Spleen (tissue), 11 donors: ENCODE data around the gene C19orf25. TPM values are rescaled to one million over a fixed set of nuclear protein-coding genes. Genes with fewer than 3 reads are reported as not detected.

Source experiments
- DNase-seq: peaks from one replicate; pipeline ENCODE4 v3.0.0-alpha.2; 2020
- H3K27ac ChIP-seq, 8 donors: fragments of 200-600 bp; sonication (generic) in 7 of 8; 1 replicate in 4 of 8; 2 replicates in 4 of 8; pipeline versions ENCODE4 v1.5.0 to v1.8.0; 2016 to 2021; ENCODE audit warnings: inconsistent platforms in 4 of 8, mild to moderate bottlenecking in 4 of 8, moderate library complexity in 1 of 8
- H3K27me3 ChIP-seq, 7 donors: fragments of 200-600 bp; sonication (generic) in 6 of 7; replicated peaks in 1 of 7; 1 replicate in 4 of 7; 2 replicates in 3 of 7; pipeline versions ENCODE4 v1.5.0 to v1.8.0; 2016 to 2021; ENCODE audit warnings: inconsistent platforms in 3 of 7, mild to moderate bottlenecking in 1 of 7
- H3K36me3 ChIP-seq, 6 donors: fragments of 200-600 bp; sonication (generic) in 5 of 6; 1 replicate in 4 of 6; 2 replicates in 2 of 6; pipeline versions ENCODE4 v1.5.0 to v1.8.0; 2016 to 2021; ENCODE audit warnings: inconsistent platforms in 2 of 6
- H3K4me1 ChIP-seq, 6 donors: fragments of 200-600 bp; sonication (generic) in 5 of 6; 1 replicate in 3 of 6; 2 replicates in 3 of 6; pipeline versions ENCODE4 v1.5.0 to v1.8.0; 2016 to 2021; ENCODE audit warnings: inconsistent platforms in 3 of 6
- H3K4me3 ChIP-seq, 8 donors: fragments of 200-600 bp; sonication (generic) in 7 of 8; 1 replicate in 4 of 8; 2 replicates in 4 of 8; pipeline versions ENCODE4 v1.5.0 to v1.8.0; 2016 to 2021; ENCODE audit warnings: inconsistent platforms in 4 of 8, mild to moderate bottlenecking in 4 of 8, moderate library complexity in 2 of 8
- H3K9me3 ChIP-seq, 8 donors: fragments of 200-600 bp; sonication (generic) in 7 of 8; 1 replicate in 4 of 8; 2 replicates in 4 of 8; pipeline versions ENCODE4 v1.5.0 to v1.8.0; 2016 to 2021; ENCODE audit warnings: inconsistent platforms in 4 of 8
- POLR2A ChIP-seq, 3 donors: fragments of 450-650 bp; IDR thresholded peaks; one replicate each; pipeline ENCODE4 v1.5.1; 2017; ENCODE audit warnings: antibody characterized with exemption in 3 of 3, mild to moderate bottlenecking in 1 of 3
- POLR2AphosphoS5 ChIP-seq, 3 donors: sonication (generic); formaldehyde crosslinking; IDR thresholded peaks; one replicate each; pipeline ENCODE4 v1.5.1; 2017; ENCODE audit warnings: antibody characterized with exemption in 3 of 3
- WGBS, 5 donors: extraction: QIAGEN DNeasy Blood & Tissue Kit in 3 of 5; methylation state at CpG; one replicate each; pipeline versions ENCODE4 v1.1.5 to v1.1.7; 2013 to 2018; 5-methylcytosine and 5-hydroxymethylcytosine counted together
- intact Hi-C: fragments of 100-400 bp; cut with DNase I; formaldehyde crosslinking; loops from one replicate; pipeline ENCODE4 v1.15.0; 2023; ENCODE audit warnings: low total_unique reads
- polyA plus RNA-seq, 3 donors: library from polyadenylated mRNA; stranded (reverse); fragments of 200-250 nt; gene quantifications; one replicate each; pipeline ENCODE4 v1.2.1, GENCODE V29; 2013
- total RNA-seq, 7 donors: library from RNA; depleted of rRNA in 3 of 7; stranded (reverse); fragments of >200 nt in 3 of 7; fragmentation: NEBNext Ultra II Directional in 4 of 7; extraction: Animal tissue kit (Norgen Biotek cat#: 25700) in 4 of 7; gene quantifications; one replicate each; pipeline versions ENCODE4 v1.1.0 to v1.2.1, GENCODE V29; 2016 to 2021
- TF ChIP-seq, protein P1 (sequence below), 11 experiments: fragments of 200-600 bp in 7 of 11; fragments of 450-650 bp in 4 of 11; sonication (generic) in 4 of 11; IDR thresholded peaks in 8 of 11; conservative IDR thresholded peaks in 3 of 11; 1 replicate in 7 of 11; 2 replicates in 4 of 11; pipeline versions ENCODE4 v1.4.0 to v1.8.0; 2016 to 2021; ENCODE audit warnings: antibody characterized with exemption in 11 of 11, inconsistent platforms in 4 of 11, mild to moderate bottlenecking in 1 of 11
- donor health status: healthy with polysubstance abuse.
- donor health status: DM: no; HTN: no; CAD: no; lungs with moderate emphysema.
- donor health status: DM: no; HTN: no; CAD: no.
- donor health status: Bipolar disorder and iron deficiency.
- donor health status: healthy.
- donor health status: DM: no; HTN: no; CAD: no.
- donor health status: DM: yes; HTN: yes; CAD: no.

Gene C19orf25
- total and polyA plus RNA-seq, 10 donors: 24.7 to 56.6 (median 39.5) TPM

DNA sequence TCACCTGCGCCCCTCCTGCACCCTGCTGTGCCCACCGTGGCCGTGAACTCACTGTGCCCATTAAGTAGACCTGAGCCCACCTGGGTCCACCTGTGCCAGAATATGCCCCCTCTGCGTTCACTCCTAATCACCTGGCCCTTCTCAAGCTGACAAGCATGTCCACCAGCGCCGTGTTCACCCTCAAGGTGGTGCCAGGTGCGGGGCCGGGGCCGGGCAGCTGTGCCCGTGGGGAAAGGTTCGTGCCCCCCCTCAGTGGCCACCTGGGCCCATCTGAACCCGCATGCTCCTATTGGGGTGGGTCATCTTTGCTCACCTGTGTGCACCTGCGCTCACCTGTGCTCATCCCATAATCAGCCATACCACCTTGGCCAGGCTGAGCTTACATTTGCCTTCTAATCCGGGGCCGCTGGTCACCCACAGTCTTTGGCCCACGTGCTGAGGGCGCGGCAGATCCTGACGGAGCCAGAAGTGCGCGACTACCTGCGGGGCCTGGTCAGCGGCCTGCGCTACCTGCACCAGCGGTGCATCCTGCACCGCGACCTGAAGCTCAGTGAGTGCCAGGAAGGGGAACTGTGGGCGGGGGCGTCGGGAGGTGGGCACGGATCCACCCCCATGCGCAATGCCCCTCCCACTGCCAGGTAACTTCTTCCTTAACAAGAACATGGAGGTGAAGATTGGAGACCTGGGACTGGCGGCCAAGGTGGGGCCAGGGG is 47.2 kb upstream of the C19orf25 start:
- no peak overlapping the region for H3K4me3 ChIP-seq
- intact Hi-C loops: no loop called here
- peaks cover 0 to 11% (median 3%) of the 10 kb centered on the region in 6 donors for H3K4me1 ChIP-seq
- TF ChIP-seq POLR2AphosphoS5 (IDR thresholded peaks at IDR 0.05): no peak
- TF ChIP-seq, protein P1, sequence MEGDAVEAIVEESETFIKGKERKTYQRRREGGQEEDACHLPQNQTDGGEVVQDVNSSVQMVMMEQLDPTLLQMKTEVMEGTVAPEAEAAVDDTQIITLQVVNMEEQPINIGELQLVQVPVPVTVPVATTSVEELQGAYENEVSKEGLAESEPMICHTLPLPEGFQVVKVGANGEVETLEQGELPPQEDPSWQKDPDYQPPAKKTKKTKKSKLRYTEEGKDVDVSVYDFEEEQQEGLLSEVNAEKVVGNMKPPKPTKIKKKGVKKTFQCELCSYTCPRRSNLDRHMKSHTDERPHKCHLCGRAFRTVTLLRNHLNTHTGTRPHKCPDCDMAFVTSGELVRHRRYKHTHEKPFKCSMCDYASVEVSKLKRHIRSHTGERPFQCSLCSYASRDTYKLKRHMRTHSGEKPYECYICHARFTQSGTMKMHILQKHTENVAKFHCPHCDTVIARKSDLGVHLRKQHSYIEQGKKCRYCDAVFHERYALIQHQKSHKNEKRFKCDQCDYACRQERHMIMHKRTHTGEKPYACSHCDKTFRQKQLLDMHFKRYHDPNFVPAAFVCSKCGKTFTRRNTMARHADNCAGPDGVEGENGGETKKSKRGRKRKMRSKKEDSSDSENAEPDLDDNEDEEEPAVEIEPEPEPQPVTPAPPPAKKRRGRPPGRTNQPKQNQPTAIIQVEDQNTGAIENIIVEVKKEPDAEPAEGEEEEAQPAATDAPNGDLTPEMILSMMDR (IDR thresholded peaks at IDR 0.05 in 8 of 11, conservative IDR thresholded peaks at IDR 0.05 in 3 of 11): no peak
- no peak for TF ChIP-seq POLR2A (IDR thresholded peaks at IDR 0.05)
- no peaks in the 10 kb centered on the region for H3K36me3 ChIP-seq
- no peaks in the 10 kb centered on the region for H3K9me3 ChIP-seq
- DNase-seq: no peak
- 79 to 83% (median 81%) methylated on average over 17 to 33 of the region's 33 CpGs for WGBS, 5 donors
- H3K27ac ChIP-seq: no peak overlapping the region
- H3K27me3 ChIP-seq: peaks cover 0 to 99% (median 64%) of the 10 kb centered on the region in 7 donors

DNA sequence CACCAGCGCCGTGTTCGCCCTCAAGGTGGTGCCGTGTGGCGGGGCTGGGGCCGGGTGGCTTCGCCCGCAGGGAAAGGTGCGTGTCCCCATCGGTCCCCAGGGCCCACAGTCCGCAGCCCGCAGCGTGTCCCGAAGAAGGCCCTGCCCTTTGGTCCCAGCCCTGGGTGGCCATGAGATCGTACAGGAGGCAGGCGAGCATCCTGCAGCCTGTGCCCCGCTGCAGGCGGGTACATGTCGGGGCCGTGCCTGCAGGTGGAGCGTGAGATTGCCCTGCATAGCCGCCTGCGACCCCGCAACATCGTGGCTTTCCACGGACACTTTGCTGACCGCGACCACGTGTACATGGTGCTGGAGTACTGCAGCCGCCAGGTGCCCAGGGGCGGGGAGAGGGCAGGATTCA is 46.3 kb upstream of the C19orf25 start:
- H3K36me3 ChIP-seq: no peaks in the 10 kb centered on the region
- 63 to 72% (median 67%) methylated on average over 17 to 31 of the region's 31 CpGs for WGBS, 5 donors
- TF ChIP-seq, protein P1 (IDR thresholded peaks at IDR 0.05 in 8 of 11, conservative IDR thresholded peaks at IDR 0.05 in 3 of 11): no peak
- TF ChIP-seq POLR2A (IDR thresholded peaks at IDR 0.05): no peak
- no peak for TF ChIP-seq POLR2AphosphoS5 (IDR thresholded peaks at IDR 0.05)
- H3K4me3 ChIP-seq: no peak overlapping the region
- intact Hi-C loops: no loop called here
- peaks cover 0 to 97% (median 67%) of the 10 kb centered on the region in 7 donors for H3K27me3 ChIP-seq
- H3K4me1 ChIP-seq: peaks cover 0 to 11% (median 3%) of the 10 kb centered on the region in 6 donors
- DNase-seq: no peak
- H3K9me3 ChIP-seq: no peaks in the 10 kb centered on the region
- H3K27ac ChIP-seq: no peak overlapping the region

DNA sequence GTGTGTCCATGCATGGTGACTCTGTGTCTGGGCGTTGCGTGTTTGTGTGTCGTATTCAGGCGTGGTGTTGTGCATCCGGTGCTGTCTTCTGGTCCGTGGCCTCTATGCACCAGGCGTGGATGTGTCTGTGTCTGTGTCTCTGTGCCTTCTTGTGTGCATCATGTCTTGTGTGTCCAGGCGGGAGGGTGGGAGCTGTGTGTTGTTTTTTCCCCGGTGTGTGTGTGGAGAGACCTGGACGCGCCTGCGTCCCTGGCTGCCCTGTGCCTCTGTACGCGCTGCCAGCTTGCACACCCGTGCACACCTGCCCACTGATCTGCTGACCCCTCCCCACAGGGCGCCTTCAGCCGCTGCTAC is 45.9 kb upstream of the C19orf25 start:
- Histone ChIP-seq H3K4me1 (peaks cover 0 to 11% (median 3%) of the 10 kb centered on the region in 6 donors), H3K9me3 (no peaks in the 10 kb centered on the region), H3K36me3 (no peaks in the 10 kb centered on the region), H3K27ac (no peak overlapping the region), H3K27me3 (peaks cover 0 to 97% (median 71%) of the 10 kb centered on the region in 7 donors), H3K4me3 (no peak overlapping the region)
- DNase-seq: no peak
- intact Hi-C loops: no loop called here
- TF ChIP-seq, protein P1 (IDR thresholded peaks at IDR 0.05 in 8 of 11, conservative IDR thresholded peaks at IDR 0.05 in 3 of 11): no peak
- TF ChIP-seq POLR2AphosphoS5 (IDR thresholded peaks at IDR 0.05): no peak
- no peak for TF ChIP-seq POLR2A (IDR thresholded peaks at IDR 0.05)
- 68 to 84% (median 75%) methylated on average over 7 to 17 of the region's 17 CpGs for WGBS, 5 donors

DNA sequence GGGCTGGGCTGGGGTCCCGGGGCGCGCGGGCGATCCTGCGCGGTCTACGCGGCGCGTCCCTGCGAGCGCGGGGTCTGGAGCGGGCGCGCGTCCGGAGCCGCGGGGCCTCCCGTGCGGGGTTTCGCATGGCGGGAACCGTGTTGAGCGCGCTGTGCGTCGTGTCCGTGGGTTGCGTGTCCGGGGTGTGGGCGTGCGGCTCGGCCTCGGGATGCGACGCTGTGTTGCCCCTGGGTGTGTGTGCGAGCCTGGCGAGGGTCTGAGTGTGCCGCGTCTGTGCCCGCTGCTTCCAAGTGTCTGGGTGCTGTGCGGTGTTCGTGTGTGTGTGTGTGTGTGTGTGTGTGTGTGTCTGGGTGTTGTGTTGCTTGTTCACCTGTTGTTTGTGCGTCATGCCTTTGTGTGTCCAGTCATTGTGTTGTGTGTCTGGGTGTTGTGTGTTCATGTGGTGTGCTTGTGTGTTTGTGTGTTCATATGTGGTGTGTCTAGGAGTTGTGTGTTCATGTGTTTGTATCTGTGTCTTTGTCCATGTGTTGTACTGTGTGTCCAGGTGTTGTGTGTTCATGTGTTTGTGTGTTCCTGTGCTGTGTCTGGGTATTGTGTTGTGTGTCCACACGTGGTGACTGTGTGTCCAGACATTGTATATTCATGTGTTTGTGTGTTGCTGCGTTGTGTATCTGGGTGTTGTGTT is 45.4 kb upstream of the C19orf25 start:
- peaks cover 0 to 97% (median 68%) of the 10 kb centered on the region in 7 donors for H3K27me3 ChIP-seq

More for the DNA sequence above, 45.4 kb upstream of the C19orf25 start:
- intact Hi-C loops: no loop called here
- Histone ChIP-seq H3K4me3 (peak overlapping the region in 2 of 8 donors; percentile 6 to 48), H3K36me3 (no peaks in the 10 kb centered on the region), H3K9me3 (no peaks in the 10 kb centered on the region), H3K4me1 (peaks cover 0 to 11% (median 3%) of the 10 kb centered on the region in 6 donors), H3K27ac (no peak overlapping the region)
- TF ChIP-seq, protein P1 (IDR thresholded peaks at IDR 0.05 in 8 of 11, conservative IDR thresholded peaks at IDR 0.05 in 3 of 11): no peak
- no peak for TF ChIP-seq POLR2A (IDR thresholded peaks at IDR 0.05)
- DNase-seq: no peak
- WGBS, 5 donors: 12 to 22% (median 19%) methylated on average over 24 to 49 of the region's 49 CpGs
